ENCODE measurements around the gene SPRYD4.
"Not testable (repeated sequence)": the region's sequence is repeated elsewhere in the genome, so short reads cannot be mapped to it uniquely, and the experiment has no call there.

The SPRYD4 gene

GRCh38 chr12:56476972-56477432 is 8.6 kb downstream of the SPRYD4 start:
- DNase-seq (ENCODE audit: low spot score), result no peak

- DNase-seq (ENCODE audit: low spot score), result no peak
Measured at GRCh38 chr12:56477521-56478225, 9.3 kb downstream of the SPRYD4 start.

DNA sequence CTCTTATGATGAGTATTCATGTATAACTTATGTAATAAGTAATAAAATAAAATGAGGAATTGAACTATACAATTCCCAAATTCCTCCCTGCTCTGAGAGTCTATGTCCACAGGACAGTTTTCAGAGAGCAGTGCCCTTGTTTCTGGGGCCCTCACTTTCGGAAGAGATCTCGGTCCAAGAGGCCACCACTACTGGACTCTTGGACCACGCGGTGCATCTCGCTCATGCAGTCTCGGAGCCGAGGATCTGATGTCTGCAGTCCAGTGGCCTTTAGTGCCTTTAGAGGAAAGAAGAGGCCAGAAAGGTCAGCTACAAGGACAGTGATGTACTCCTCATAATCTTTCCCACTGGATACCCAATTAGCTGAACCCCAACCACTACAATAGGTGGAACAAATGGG is 11.2 kb downstream of the SPRYD4 start:
- DNase-seq (ENCODE audit: low spot score), result no peak

DNA sequence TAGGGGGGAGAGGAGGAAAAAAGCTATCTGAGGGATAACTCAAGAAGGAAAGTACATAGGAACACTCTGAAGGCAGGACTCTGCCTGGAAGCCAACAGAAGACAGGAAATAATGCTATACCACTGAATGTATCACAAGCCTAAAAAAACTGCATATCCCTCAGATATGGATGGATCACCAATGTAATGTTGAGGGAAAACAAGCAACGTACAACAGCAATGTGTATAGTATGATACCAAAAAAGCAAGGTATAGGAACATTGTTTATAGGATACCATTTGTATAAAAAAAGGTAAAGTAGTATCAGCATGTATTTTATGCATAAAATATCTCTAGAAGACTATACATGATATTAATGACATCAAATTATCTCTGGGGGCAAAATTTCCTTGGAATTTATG is 16.2 kb downstream of the SPRYD4 start:
- no peak for DNase-seq (ENCODE audit: low spot score)

DNA sequence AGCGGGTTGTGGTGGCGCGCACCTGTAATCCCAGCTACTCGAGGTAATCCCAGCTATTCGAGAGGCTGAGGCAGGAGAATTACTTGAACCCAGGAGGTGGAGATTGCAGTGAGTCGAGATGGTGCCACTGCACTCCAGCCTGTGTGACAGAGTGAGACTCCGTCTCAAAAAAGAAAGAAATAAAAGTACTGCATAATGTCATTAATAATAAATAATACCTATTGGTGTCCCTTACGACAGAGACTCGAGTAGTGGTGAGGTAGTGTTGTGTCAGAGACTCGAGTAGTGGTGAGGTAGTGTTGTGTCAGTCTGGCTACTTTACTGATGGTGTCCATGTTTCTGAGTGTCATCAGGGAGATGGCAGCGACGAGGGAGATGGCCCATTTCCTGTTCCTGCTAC is 18.3 kb downstream of the SPRYD4 start:
- DNase-seq (ENCODE audit: low spot score), result no peak

DNA sequence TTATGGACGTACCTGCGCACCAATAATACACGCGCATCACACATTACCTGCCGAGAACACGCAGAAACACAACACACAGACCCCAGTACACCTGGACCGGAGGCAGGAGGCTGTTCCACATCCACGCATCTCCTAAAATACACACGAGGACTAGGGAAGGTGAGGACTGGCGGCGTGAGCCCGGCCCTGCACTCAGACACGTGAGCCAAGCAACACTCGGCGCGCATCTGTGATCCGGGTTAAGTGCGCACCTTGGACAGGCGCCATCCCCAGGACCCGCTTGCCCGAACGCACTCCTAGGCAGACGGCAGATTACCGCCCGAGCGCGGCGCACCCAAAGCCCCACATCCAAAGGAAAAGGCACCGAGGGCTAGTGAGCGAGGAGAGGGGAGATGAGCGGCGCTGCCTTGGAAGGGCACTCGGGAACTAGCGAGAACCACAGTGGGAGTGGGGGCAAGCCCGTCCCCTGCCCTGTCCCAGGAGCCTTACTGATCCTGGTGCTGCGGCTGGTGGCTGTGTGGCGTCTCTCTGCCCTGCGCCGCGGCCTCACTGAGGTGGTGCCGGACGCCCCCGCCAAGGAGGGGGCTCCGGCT is 19.2 kb downstream of the SPRYD4 start:
- DNase-seq (ENCODE audit: low spot score), result peak; percentile 32

DNA sequence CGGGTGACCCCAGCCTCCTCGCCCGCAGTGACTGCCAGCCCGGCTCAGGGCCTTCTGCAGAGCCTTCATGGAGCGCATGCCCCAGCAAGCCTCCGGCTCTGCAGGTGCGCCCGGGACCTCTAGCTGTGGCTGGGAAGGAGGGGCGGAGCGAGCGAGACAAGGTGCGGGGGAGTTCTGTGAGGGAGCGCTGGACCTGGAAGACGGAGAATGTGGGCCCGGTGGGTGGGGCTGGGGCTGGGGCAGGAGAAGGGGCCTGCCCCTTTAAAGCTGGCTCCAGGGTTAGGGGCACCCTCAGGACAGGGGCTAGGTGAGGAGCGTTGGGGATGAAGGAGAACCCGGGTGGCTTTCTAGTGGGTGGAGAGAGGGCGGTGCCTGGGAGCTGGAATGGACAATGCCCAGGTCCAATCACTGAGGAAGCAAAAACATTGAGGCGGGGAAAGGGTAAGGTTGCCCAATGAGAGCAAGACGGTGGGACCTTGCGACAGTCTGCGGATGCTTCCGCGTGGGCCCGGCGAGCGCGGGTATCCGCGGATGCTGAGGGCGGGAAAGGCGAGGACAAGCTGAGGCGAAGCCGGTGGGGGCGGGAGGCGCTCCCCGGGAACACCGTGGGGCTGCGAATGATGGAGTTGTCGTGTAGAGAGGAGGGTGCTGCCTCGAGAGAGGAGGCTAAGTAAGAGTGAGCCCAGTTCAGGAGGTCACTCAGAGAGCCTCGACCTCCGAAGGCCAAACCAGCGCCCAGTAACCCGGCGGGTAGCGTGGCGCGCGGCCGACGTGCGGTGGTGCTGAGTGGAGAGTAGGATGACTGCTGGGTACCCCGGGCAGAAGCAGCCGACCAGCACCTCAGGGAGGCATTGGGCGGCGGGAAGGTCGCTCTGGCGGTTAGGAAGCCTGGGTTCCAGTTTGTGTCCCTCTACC is 19.9 kb downstream of the SPRYD4 start, which contains the start of gene GLS2:
Gene GLS2 (minus strand): TSS at position 121 of the 915 bp plus-strand sequence. CDS start 43 bp downstream, at position 78.
- peak; percentile 95 for DNase-seq (ENCODE audit: low spot score)

DNA sequence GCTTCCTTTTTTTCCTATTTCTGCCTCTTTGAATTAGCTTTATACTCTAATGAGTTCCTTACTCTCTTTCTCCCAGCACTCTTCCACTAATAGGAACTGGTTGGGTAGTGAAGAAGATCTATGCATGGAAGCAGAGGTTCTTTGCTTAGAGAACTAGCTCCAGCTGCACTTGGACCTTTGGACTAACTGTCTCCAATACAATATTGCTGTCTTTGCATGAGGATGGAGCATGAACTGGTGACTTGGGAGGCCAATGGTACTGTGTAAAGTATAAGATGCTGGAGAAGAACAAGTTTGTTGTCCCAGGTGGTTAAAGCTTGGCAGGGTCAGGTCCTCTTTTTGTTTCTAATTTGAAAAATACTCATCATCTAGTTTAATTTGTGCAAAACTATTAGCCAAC is 22.0 kb downstream of the SPRYD4 start:
- no peak for DNase-seq (ENCODE audit: low spot score)

DNA sequence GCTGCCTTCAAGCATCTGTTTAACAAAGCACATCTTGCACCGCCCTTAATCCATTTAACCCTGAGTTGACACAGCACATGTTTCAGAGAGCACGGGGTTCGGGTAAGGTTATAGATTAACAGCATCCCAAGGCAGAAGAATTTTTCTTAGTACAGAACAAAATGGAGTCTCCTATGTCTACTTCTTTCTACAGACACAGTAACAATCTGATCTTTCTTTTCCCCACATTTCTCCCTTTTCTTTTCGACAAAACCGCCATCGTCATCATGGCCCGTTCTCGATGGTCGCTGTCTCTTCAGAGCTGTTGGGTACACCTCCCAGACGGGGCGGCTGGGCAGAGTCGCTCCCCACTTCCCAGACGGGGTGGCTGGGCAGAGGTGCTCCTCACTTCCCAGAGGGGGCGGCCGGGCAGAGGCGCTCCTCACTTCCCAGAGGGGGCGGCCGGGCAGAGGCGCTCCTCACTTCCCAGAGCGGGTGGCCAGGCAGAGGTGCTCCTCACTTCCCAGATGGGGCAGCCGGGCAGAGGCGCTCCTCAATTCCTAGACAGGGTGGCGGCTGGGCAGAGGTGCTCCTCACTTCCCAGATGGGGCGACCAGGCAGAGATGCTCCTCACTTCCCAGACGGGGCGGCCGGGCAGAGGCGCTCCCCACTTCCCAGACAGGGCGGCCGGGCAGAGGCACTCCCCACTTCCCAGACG is 25.2 kb downstream of the SPRYD4 start:
- not testable (repeated sequence) for DNase-seq (ENCODE audit: low spot score)

DNA sequence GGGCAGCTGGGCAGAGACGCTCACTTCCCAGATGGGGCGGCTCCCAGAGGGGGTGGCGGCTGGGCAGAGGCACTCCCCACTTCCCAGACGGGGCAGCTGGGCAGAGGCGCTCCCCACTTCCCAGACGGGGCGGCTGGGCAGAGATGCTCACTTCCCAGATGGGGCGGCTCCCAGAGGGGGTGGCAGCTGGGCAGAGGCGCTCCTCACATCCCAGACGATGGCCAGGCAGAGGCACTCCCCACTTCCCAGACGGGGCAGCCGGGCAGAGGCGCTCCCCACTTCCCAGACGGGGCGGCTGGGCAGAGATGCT is 25.7 kb downstream of the SPRYD4 start:
- DNase-seq (ENCODE audit: low spot score), result not testable (repeated sequence)

GRCh38 chr12:56494481-56494880 is 26.1 kb downstream of the SPRYD4 start:
- DNase-seq (ENCODE audit: low spot score), result not testable (repeated sequence)

DNA sequence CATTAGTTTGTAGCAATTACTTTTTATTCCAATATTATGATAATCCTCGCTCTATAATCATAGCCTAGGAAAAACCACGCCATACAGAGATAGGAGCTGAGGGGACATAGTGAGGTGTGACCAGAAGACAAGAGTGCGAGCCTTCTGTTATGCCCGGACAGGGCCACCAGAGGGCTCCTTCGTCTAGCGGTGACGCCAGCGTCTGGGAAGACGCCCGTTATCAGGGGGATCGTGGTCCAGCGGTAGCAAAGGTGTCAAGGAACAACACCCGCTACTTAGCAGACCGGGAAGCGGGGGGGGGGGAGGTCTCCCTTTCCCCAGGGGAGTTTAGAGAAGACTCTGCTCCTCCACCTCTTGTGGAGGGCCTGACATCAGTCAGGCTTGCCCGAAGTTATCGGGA is 28.3 kb downstream of the SPRYD4 start:
- DNase-seq (ENCODE audit: low spot score), result not testable (repeated sequence)

- DNase-seq (ENCODE audit: low spot score), result not testable (repeated sequence)
Measured at GRCh38 chr12:56498126-56498902, 29.9 kb downstream of the SPRYD4 start.

DNA sequence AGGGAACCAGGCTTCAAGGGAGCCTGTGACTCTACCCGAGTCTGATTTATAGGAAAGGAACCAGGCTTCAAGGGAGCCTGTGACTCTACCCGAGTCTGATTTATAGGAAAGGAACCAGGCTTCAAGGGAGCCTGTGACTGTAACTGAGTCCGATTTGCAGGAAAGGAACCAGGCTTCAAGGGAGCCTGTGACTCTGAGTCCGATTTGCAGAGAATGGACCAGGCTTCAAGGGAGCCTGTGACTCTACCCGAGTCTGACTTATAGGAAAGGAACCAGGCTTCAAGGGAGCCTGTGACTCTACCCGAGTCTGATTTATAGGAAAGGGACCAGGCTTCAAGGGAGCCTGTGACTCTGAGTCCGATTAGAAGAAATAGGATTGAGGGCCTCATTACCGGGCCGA is 31.1 kb downstream of the SPRYD4 start:
- not testable (repeated sequence) for DNase-seq (ENCODE audit: low spot score)

GRCh38 chr12:56499879-56500278 is 31.5 kb downstream of the SPRYD4 start:
- not testable (repeated sequence) for DNase-seq (ENCODE audit: low spot score)

- no peak for DNase-seq (ENCODE audit: low spot score)
Measured at GRCh38 chr12:56510786-56511185, 42.4 kb downstream of the SPRYD4 start.

- not testable (repeated sequence) for DNase-seq (ENCODE audit: low spot score)
Measured at GRCh38 chr12:56514014-56514318, 45.6 kb downstream of the SPRYD4 start.

GRCh38 chr12:56517854-56518253 is 49.5 kb downstream of the SPRYD4 start:
- no peak for DNase-seq (ENCODE audit: low spot score)

- DNase-seq (ENCODE audit: low spot score), result peak; percentile 44
Measured at GRCh38 chr12:56518570-56518969, 50.2 kb downstream of the SPRYD4 start.

- no peak for DNase-seq (ENCODE audit: low spot score)
Measured at GRCh38 chr12:56520048-56520447, 51.7 kb downstream of the SPRYD4 start.

- DNase-seq (ENCODE audit: low spot score), result no peak
Measured at GRCh38 chr12:56520506-56520905, 52.1 kb downstream of the SPRYD4 start.

- no peak for DNase-seq (ENCODE audit: low spot score)
Measured at GRCh38 chr12:56521209-56521589, 52.8 kb downstream of the SPRYD4 start.

Data from AG08396 (cell line).